NCI-H2081 treated with DMSO at 0.1 percent for 48 hours (cell line): ENCODE measurements around the gene HDAC1.
"Not testable (repeated sequence)": the region's sequence is repeated elsewhere in the genome, so short reads cannot be mapped to it uniquely, and the experiment has no call there.

ENCODE experiments used
- DNase-seq: peaks from one replicate; lab custom pipeline; 2025; lab: John Stamatoyannopoulos, UW

Gene HDAC1

DNA sequence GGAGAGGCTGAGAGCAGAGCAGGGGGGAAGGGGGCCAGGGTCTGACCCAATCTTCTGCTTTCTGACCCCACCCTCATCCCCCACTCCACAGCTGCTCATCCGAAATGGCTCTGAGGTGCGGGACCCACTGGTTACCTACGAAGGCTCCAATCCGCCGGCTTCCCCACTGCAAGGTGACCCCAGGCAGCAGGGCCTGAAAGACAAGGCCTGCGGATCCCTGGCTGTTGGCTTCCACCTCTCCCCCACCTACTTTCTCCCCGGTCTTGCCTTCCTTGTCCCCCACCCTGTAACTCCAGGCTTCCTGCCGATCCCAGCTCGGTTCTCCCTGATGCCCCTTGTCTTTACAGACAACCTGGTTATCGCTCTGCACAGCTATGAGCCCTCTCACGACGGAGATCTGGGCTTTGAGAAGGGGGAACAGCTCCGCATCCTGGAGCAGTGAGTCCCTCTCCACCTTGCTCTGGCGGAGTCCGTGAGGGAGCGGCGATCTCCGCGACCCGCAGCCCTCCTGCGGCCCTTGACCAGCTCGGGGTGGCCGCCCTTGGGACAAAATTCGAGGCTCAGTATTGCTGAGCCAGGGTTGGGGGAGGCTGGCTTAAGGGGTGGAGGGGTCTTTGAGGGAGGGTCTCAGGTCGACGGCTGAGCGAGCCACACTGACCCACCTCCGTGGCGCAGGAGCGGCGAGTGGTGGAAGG lies 17.1 kb upstream of the HDAC1 start:
- no peak for DNase-seq

DNA sequence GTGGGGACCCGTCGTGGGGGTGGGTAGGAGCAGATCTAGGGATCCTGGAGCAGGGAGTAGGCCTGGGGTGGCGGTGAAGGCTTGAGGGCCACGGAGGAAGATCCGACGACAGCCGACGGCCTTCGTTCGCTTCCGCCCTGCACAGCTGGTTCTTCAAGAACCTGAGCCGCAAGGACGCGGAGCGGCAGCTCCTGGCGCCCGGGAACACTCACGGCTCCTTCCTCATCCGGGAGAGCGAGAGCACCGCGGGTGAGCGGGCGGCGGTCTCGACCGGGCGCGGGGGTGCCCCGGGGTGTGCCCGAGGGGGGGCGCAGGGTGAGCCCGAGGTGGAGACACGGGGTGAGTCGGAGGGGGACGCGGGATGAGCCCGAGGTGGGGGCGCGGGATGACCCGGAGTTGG lies 16.5 kb upstream of the HDAC1 start:
- no peak for DNase-seq

GRCh38 chr1:32276032-32276782 lies 15.7 kb upstream of the HDAC1 start:
- DNase-seq = no peak

DNA sequence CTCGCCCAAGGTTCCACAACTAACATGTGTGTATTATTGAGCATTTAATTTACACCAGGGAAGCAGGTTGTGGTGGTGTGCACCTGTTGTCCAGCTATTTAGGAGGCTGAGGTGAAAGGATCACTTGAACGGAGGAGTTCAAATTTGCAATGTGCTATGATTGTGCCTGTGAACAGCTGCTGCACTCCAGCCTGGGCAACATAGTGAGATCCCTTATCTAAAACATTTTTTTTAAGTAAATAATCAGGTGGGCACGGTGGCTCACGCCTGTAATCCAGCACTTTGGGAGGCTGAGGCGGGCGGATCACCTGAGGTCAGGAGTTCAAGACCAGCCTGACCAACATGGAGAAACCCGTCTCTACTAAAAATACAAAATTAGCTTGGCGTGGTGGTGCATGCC lies 7.1 kb upstream of the HDAC1 start:
- DNase-seq = not testable (repeated sequence)

DNA sequence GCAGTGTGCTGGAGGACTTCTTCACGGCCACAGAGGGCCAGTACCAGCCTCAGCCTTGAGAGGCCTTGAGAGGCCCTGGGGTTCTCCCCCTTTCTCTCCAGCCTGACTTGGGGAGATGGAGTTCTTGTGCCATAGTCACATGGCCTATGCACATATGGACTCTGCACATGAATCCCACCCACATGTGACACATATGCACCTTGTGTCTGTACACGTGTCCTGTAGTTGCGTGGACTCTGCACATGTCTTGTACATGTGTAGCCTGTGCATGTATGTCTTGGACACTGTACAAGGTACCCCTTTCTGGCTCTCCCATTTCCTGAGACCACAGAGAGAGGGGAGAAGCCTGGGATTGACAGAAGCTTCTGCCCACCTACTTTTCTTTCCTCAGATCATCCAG lies 6.2 kb upstream of the HDAC1 start:
- no peak for DNase-seq

GRCh38 chr1:32286763-32287162 lies 5.1 kb upstream of the HDAC1 start:
- no peak for DNase-seq

- no peak for DNase-seq
These were observed 2.6 kb upstream of the HDAC1 start for GRCh38 chr1:32289256-32289655.

DNA sequence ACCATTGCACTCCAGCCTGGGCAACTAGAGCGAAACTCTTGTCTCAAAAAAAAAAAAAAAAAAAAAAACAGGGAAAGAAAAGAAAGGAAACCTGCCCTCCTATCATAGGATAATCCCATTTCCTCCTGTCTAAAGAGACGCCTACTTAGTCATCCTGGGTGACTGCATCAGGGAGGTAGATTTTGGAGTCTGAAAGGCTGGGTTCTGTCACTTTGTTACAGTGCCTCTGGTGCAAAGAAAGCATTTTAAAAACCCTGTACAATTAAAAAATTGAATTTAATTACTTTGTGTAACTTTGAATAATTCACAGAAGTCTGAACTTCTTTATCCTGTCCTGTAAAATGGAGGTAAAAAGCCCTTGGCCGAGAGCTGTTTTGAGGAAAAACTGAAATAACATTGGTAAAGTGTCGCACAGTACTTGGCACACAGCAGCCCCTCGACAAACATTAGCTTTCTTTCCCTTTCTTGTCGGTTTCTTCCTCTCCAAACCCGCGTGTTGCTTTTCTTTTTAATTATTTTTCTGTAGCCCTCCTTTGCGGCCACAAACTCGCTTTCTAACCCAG lies 657 bp upstream of the HDAC1 start:
- no peak for DNase-seq

DNA sequence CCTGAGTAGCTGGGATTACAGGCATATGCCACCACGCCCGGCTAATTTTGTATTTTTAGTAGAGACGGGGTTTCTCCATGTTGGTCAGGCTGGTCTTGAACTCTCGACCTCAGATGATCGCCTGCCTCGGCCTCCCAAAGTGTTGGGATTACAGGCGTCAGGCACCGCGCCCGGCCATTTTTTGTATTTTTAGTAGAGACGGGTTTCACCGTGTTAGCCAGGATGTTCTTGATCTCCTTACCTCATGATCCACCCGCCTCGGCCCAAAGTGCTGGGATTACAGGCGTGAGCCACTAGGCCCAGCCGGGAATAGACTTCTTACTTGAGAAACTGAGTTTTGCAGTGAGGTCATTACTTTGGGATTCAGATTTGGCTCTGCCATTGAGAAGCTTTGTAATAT lies 6.3 kb downstream of the HDAC1 start:
- not testable (repeated sequence) for DNase-seq

DNA sequence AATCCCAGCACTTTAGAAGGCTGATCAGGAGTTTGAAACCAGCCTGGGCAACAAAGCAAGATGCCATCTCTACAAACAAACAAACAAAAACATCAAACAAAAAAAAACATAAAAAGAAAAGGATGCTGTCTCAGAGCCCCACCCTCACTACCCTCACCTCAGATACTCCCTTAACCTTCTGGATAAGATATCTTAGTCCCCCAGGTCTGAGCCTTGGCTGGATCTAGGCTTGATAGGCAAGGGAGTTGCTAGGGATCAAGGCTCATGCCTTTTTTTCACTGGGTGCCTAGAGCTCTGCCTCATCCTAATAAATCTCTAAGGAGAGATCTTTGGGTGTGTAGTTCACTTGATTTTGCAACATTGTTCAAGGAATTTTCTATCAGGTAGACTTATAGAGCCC lies 7.4 kb downstream of the HDAC1 start:
- no peak for DNase-seq

- no peak for DNase-seq
These were observed 11.5 kb downstream of the HDAC1 start for GRCh38 chr1:32303358-32303757.

DNA sequence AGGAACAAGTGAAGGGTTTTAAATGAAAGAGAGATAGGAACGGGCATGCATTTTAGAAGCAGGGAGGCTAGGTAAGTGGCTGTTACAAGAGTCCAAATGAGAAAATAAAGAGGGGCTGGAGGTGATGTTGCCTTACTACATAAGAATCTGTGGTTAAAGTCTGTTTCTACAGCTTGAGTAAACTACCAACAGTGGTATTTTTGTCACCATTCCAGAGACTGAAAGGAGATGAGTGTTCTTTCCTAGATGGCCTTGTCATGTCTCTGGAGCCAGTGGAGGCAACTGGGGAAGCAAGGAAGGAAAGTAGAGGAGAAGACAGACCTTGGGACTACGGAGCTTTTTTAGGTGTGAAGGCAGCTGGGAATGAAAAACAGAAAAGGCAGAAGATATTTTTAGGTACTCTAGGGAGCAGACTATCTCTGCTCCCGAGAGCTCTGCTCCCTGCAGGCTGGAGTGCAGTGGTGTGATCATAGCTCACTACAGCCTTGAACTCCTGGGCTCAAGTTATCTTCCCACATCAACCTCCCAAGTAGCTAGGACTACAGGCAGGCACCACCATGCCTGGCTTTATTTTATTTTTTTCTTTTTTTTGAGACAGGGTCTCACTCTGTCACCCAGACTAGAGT lies 12.2 kb downstream of the HDAC1 start:
- no peak for DNase-seq

DNA sequence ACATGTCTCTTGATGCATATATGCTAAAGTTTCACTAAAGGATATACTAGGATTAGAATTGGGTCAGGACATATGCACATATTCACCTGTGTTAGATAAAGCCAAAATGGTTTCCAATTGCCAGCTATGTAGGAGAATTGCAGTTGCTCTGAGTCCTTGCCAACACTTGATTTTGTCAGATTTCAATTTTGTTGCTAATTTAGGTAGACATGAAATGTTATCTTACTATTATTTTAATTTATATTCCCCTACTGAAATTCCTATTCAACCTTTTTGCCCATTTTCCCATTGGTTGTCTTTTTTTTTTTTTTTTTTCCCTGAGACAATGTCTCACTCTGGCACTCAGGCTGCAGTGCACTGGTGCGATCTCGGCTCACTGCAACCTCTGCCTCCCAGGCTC lies 13.4 kb downstream of the HDAC1 start:
- no peak for DNase-seq

GRCh38 chr1:32307324-32307723 lies 15.4 kb downstream of the HDAC1 start:
- no peak for DNase-seq

GRCh38 chr1:32309960-32310359 lies 18.1 kb downstream of the HDAC1 start:
- no peak for DNase-seq

DNA sequence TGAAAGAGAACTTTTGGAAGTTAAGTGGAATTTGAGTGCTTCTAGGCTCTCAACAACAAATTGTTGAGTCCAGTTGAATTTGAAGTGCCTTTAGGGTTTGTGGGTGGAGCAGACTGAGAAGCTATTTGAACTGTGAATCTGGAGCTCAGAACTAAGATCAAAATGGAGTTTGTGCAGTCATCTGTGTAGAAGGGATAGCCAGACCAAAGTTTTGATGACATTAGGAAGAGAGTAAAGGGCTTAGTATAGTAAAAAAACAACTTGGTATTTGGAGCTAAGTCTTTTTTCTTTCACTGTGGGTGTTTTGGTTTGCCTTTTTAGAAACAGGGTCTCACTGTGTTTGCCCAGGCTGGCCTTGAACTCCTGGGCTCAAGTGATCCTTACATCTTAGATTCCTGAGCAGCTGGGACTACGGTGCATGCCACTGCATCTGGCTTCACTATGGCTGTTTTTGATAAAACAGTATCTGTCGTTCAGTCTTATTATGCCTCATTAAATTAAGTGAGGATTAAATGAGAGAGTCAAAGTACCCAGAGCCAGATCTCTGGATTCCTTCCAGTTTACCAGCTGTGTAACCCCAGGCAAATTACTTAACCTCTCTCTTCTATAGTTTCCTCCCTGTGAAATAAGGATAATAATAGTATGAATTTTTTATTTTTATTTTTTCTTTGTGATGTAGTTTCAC lies 20.0 kb downstream of the HDAC1 start:
- no peak for DNase-seq

DNA sequence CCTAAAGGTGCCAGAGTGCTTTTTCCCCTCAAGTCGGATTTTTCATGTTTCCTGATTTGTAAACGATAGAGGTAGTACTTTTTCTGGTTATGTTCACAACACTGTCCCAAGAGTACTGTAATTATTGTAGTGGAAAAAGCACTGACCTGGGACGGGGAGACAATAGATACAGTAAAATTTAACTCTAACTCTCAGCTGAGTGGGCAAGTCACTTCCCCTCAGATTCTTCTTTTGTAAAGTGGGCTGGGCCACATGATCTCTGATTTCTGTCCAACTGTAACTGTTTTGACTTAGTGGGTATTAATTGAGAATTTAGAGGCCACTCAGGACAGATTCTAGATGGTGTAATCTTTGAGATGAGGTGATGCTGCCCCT lies 25.0 kb downstream of the HDAC1 start:
- no peak for DNase-seq

DNA sequence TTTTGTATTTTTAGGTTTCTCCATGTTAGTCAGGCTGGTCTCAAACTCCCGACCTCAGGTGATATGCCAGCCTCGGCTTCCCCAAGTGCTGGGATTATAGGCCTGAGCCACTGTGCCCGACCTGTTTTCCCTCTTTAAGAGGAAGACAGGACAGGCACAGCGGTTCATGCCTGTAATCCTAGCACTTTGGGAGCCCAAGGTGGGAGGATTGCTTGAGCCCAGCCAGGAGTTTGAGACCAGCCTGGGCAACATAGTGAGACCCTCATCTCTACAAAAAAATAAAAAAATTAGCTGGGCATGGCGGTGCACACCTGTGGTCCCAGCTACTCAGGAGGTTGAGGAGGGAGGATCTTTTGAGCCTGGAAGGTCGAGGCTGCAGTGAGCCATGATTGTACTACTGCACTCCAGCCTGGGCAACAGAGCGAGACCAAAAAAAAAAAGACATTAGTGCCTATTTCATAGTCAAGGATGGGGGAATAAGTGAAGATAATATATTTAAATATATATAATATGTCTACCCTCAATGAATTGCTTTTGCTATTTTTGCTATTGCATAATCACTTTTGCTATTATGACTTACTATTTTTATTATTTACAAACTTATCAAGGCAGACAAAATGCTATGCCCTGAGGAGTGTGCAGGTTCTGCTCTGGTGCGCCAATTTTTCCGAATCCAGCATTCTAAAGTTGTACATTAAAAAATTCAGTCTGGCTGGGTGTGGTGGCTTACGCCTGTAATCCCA lies 26.4 kb downstream of the HDAC1 start:
- no peak for DNase-seq

DNA sequence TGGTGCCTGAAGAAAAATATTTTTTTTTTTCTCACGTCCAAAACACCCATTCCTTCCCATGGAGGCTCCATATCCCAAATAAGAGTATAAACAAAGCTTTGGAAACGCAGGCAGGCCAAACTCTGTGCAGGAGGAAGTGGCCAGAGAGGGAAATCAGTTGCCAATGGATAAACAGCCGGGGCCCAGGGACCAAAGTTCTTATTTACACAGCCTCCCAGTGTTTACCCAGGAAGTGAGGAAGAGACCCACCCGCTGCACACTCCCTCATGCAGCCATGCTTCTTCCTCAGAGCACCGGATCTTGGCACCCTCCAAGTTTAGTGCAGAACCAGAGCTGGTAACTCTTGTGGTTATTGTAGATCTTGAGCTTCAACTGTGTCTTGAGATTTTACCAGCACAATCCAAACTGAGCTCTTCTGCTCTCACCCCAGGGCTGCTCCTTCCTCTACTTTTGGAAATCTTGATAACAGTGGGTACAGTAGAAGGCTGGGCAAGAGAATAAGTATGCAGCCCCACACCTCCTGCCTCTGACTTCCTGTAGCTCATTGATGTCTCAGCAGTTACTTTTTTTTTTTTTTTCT lies 29.9 kb downstream of the HDAC1 start:
- DNase-seq = no peak

- no peak for DNase-seq
These were observed 35.3 kb downstream of the HDAC1 start for GRCh38 chr1:32327204-32327603.

- no peak for DNase-seq
These were observed 38.1 kb downstream of the HDAC1 start for GRCh38 chr1:32329931-32330466.
